GM18498 (cell line): ENCODE results near the gene RELN.
A peak's percentile ranks its signal among the peaks of the same experiment; 100 is the strongest.

Experiments
- ATAC-seq: cut with Tn5 transposase; IDR thresholded peaks from one replicate; pipeline ENCODE4 v1.9.1; 2021; ENCODE audit warnings: mild to moderate bottlenecking, moderate library complexity; ENCODE audit not compliant: unreplicated experiment

Gene RELN

DNA sequence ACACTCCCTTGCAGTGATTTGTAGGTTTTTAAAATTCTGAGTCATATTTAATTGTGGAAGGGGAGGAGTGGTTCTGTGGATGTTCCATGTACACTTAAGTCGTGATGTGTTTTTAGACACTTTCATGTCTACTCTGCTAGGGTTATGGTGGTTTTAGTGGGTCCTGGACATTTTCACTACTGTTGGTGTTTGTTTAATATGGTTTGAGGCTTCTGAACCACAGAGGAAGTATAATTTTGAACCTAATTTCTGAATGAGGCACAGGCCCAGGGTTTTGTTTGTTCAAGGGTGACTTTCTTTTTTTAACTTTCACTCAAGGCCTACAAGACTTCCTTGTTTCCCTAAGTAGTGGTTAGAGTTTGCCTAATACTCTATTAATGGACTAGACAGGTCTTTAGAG is 556.7 kb downstream of the RELN start:
- ATAC-seq = peak; percentile 68

GRCh38 chr7:103425177-103425576 is 564.3 kb downstream of the RELN start:
- no peak for ATAC-seq

- no peak for ATAC-seq
These were observed 565.8 kb downstream of the RELN start for GRCh38 chr7:103423467-103424179.
